Endothelial cell of umbilical vein (primary cell): ENCODE measurements around the gene TPM2. TPM values are rescaled to one million over a fixed set of nuclear protein-coding genes. Genes with fewer than 3 reads are reported as not detected.
A peak's percentile ranks its signal among the peaks of the same experiment; 100 is the strongest.

Experiments used
- BruUV-seq: library from RNA; stranded (reverse); fragments of 400-500 nt; replicated peaks from 2 replicates; lab custom pipeline; 2021; lab: Mats Ljungman, UMichigan
- CTCF ChIA-PET: fragments of 300-600, 350-600 bp; sonication (Branson Sonifier 250); formaldehyde crosslinking; loops from one replicate; lab custom pipeline; 2021; ENCODE audit warnings: antibody characterized with exemption, inconsistent platforms; lab: Charles Lee
- POLR2A ChIA-PET: fragments of 300-600, 350-600 bp; sonication (Branson Sonifier 250); formaldehyde crosslinking; loops from one replicate; lab custom pipeline; 2021; ENCODE audit warnings: antibody characterized with exemption, inconsistent platforms; lab: Charles Lee
- DNase-seq: peaks from one replicate; pipeline ENCODE4 v3.0.0-alpha.2; 2011; ENCODE audit warnings: low read depth, low spot score
- FAIRE-seq: peaks from 2 replicates; lab custom pipeline; 2011; peaks lifted over from hg19 to GRCh38; lab: Jason Lieb, UNC
- H2AFZ ChIP-seq: 2 replicates; pipeline ENCODE4 v1.6.0; 2012; ENCODE audit warnings: low read depth, low read length, control low read depth, inconsistent platforms
- H3K27ac ChIP-seq: 2 replicates; pipeline ENCODE4 v1.5.1; 2011; ENCODE audit warnings: low read depth, mild to moderate bottlenecking, control low read depth, low read length, moderate library complexity; ENCODE audit not compliant: insufficient read depth
- H3K27me3 ChIP-seq, 2 experiments: 2 replicates each; pipeline versions ENCODE4 v1.6.0 to v1.6.1; 2011; ENCODE audit warnings: low read length in 2 of 2, mixed read lengths in 1 of 2; ENCODE audit not compliant: control insufficient read depth in 2 of 2, insufficient read depth in 2 of 2
- H3K36me3 ChIP-seq, 2 experiments: 2 replicates in 1 of 2; 3 replicates in 1 of 2; pipeline ENCODE4 v1.5.1; 2011; ENCODE audit warnings: low read length in 2 of 2, mild to moderate bottlenecking in 1 of 2, moderate library complexity in 1 of 2; ENCODE audit not compliant: control insufficient read depth in 2 of 2, insufficient read depth in 2 of 2; ENCODE audit errors: extremely low read depth in 1 of 2
- H3K4me1 ChIP-seq: 3 replicates; pipeline ENCODE4 v1.5.1; 2011; ENCODE audit warnings: mild to moderate bottlenecking, low read length; ENCODE audit not compliant: control insufficient read depth, insufficient read depth; ENCODE audit errors: extremely low read depth
- H3K4me2 ChIP-seq: 2 replicates; pipeline ENCODE4 v1.6.1; 2011; ENCODE audit warnings: low read length, control low read depth, mixed read lengths; ENCODE audit not compliant: insufficient read depth
- H3K4me3 ChIP-seq, 3 experiments: fragments of 200-600 bp in 1 of 3; sonication (generic), shearing (Covaris generic) in 1 of 3; replicated peaks in 1 of 3; 2 replicates each; pipeline ENCODE4 v1.5.1; 2011 to 2016; ENCODE audit warnings: control low read depth in 3 of 3, low read length in 3 of 3, mild to moderate bottlenecking in 2 of 3, inconsistent platforms in 1 of 3, low read depth in 1 of 3, moderate library complexity in 1 of 3; ENCODE audit not compliant: insufficient read depth in 1 of 3
- H3K79me2 ChIP-seq: 2 replicates; pipeline ENCODE4 v1.6.0; 2012; ENCODE audit warnings: low read length, inconsistent platforms; ENCODE audit not compliant: control insufficient read depth, insufficient read depth
- H3K9ac ChIP-seq: replicated peaks from 2 replicates; pipeline ENCODE3; 2011; ENCODE audit warnings: low read length, control low read depth; ENCODE audit not compliant: insufficient read depth; ENCODE audit errors: extremely low read depth
- H3K9me1 ChIP-seq: replicated peaks from 3 replicates; pipeline ENCODE4 v1.6.0; 2011; ENCODE audit warnings: mild to moderate bottlenecking, low read length; ENCODE audit not compliant: control insufficient read depth, insufficient read depth; ENCODE audit errors: extremely low read depth
- H3K9me3 ChIP-seq: replicated peaks from 2 replicates; pipeline ENCODE4 v1.5.1; 2012; ENCODE audit warnings: low read length, inconsistent platforms; ENCODE audit not compliant: control insufficient read depth, insufficient read depth
- H4K20me1 ChIP-seq: replicated peaks from 2 replicates; pipeline ENCODE3; 2011; ENCODE audit warnings: mild to moderate bottlenecking, low read length; ENCODE audit not compliant: control insufficient read depth, insufficient read depth; ENCODE audit errors: extremely low read depth
- CTCF ChIP-seq, 2 donors: IDR thresholded peaks; 1 replicate in 1 of 2; 2 replicates in 1 of 2; pipeline ENCODE4 v1.5.1; 2011; ENCODE audit warnings: low read length in 2 of 2, mild to moderate bottlenecking in 2 of 2, moderate library complexity in 2 of 2, control low read depth in 1 of 2, inconsistent platforms in 1 of 2, low read depth in 1 of 2; ENCODE audit not compliant: insufficient read depth in 1 of 2; ENCODE audit errors: extremely low read depth in 1 of 2
- EZH2 ChIP-seq: IDR thresholded peaks from 2 replicates; pipeline ENCODE4 v1.6.1; 2012; ENCODE audit warnings: borderline replicate concordance, low read depth, mild to moderate bottlenecking, moderate library complexity, low read length, inconsistent platforms; ENCODE audit not compliant: severe bottlenecking
- FOS ChIP-seq: IDR thresholded peaks from 2 replicates; pipeline ENCODE4 v1.6.1; 2011; ENCODE audit warnings: mild to moderate bottlenecking, low read length, moderate library complexity, borderline replicate concordance; ENCODE audit not compliant: insufficient read depth
- MAX ChIP-seq: IDR thresholded peaks from 2 replicates; pipeline ENCODE4 v1.6.1; 2011; ENCODE audit not compliant: insufficient read depth, insufficient read length
- MYC ChIP-seq: IDR thresholded peaks from one replicate; pipeline ENCODE4 v1.6.1; 2011; ENCODE audit warnings: mild to moderate bottlenecking, low read depth, low read length
- POLR2A ChIP-seq: IDR thresholded peaks from 2 replicates; pipeline ENCODE4 v1.6.1; 2012; ENCODE audit warnings: low read depth, mild to moderate bottlenecking, control low read depth, low read length
- POLR2AphosphoS5 ChIP-seq: IDR thresholded peaks from 2 replicates; pipeline ENCODE4 v1.6.1; 2012; ENCODE audit warnings: low read depth, mild to moderate bottlenecking, control low read depth, low read length, moderate library complexity; ENCODE audit not compliant: insufficient read depth
- dilution Hi-C: fragments of 300-500 bp; cut with MboI; formaldehyde crosslinking; loops from one replicate; pipeline ENCODE4 v1.15.0; 2019; ENCODE audit warnings: low sequenced_read_pairs; ENCODE audit not compliant: extremely low pct_ligation_motif_present
- intact Hi-C: fragments of 100-400 bp; cut with micrococcal nuclease; formaldehyde crosslinking; loops from one replicate; pipeline ENCODE4 v1.10.0; 2022
- polyA plus RNA-seq, 4 experiments: library from polyadenylated mRNA; depleted of rRNA in 3 of 4; stranded (reverse) in 3 of 4; unstranded in 1 of 4; fragments of >200 nt; gene quantifications; 2 replicates each; pipeline versions ENCODE4 v1.2.1 to v1.2.3, GENCODE V29; 2011 to 2012; ENCODE audit warnings: missing spikeins in 1 of 4
- total RNA-seq: library from RNA; stranded (reverse); gene quantifications from 2 replicates; pipeline ENCODE4 v1.2.3, GENCODE V29; 2021

TPM2 gene
- total and polyA plus RNA-seq, 2 donors (not counting 3 experiments of a cell fraction or from before 2014, with no cell fraction given) = 144 to 279 TPM

GRCh38 chr9:35728041-35728971 lies 38.6 kb upstream of the TPM2 start:
- Histone ChIP-seq H3K4me2 (peak overlapping the region; percentile 97), H3K27ac (peak overlapping the region; percentile 78), H3K9me3 (no peaks in the 10 kb centered on the region), H3K4me1 (peaks cover 53% of the 10 kb centered on the region), H3K4me3 (peak overlapping the region; percentile 14 to 79 (median 32)), H3K9ac (peak overlapping the region; percentile 66), H4K20me1 (no peaks in the 10 kb centered on the region), H3K79me2 (peaks cover 86% of the 10 kb centered on the region), H2AFZ (no peak overlapping the region), H3K9me1 (no peaks in the 10 kb centered on the region), H3K27me3 (no peaks in the 10 kb centered on the region), H3K36me3 (peaks cover 19 to 23% of the 10 kb centered on the region in 2 experiments)
- TF ChIP-seq POLR2AphosphoS5 (peak; percentile 81), MAX (no peak), MYC (no peak), CTCF (IDR thresholded peaks at IDR 0.05; ENCODE audit: extremely low read depth in 1 of 2, insufficient read depth in 1 of 2, low read depth in 1 of 2, low read length in 2 of 2) (no peak), FOS (peak; percentile 25), EZH2 (no peak), POLR2A (peak; percentile 43)
- ChIA-PET CTCF (interaction anchor here (0.8 to 4.1 kb wide), 26 partner anchors 8 to 183 kb away, joined by 3 to 52 read pairs (median 6); partner anchors contain the start of genes ARHGEF39, CCDC107, GBA2 and HRCT1), POLR2A (interaction anchor here (0.7 to 1.6 kb wide), 4 partner anchors 14 to 650 kb away, joined by 3 to 7 read pairs (median 5); no protein-coding TSS in a partner anchor)
- FAIRE-seq (peak; percentile 97), DNase-seq (peak; percentile 71)
- TSS peak; percentile 57 for BruUV-seq
- intact Hi-C loops (loop anchor here (5.0 kb wide), 1 partner anchor 154 kb away; no protein-coding TSS in a partner anchor), dilution Hi-C loops (no loop called here)
